HL-60/S4 treated with phorbol 12-myristate 13-acetate at 8.2 ng/mL for 4 days and 3 days (cell line): Measurements from ENCODE around the gene PCGF3.

Experiments
- in situ Hi-C: fragments of 300-500 bp; cut with MboI; formaldehyde crosslinking; loops from 2 replicates; pipeline ENCODE4 v1.15.0; 2022; ENCODE audit warnings: low sequenced_read_pairs

The PCGF3 gene

GRCh38 chr4:705278-706082 lies at the start of gene PCGF3:
PCGF3 (plus strand) TSS chr4:705832; CDS start chr4:733681, 27,849 bp downstream.
- in situ Hi-C loops, result no loop called here

GRCh38 chr4:656436-657337 lies 48.9 kb upstream of the PCGF3 start:
- in situ Hi-C loops, result no loop called here

- in situ Hi-C loops, result no loop called here
Observed at GRCh38 chr4:657338-657833, 48.2 kb upstream of the PCGF3 start.

GRCh38 chr4:657834-658667 lies 47.6 kb upstream of the PCGF3 start:
- in situ Hi-C loops, result no loop called here

GRCh38 chr4:658681-659667 lies 46.7 kb upstream of the PCGF3 start:
- in situ Hi-C loops, result no loop called here

- in situ Hi-C loops, result no loop called here
Observed at GRCh38 chr4:659851-660250, 45.8 kb upstream of the PCGF3 start.

GRCh38 chr4:660401-660800 lies 45.2 kb upstream of the PCGF3 start:
- in situ Hi-C loops, result no loop called here

GRCh38 chr4:661231-661630 lies 44.4 kb upstream of the PCGF3 start:
- in situ Hi-C loops, result no loop called here

GRCh38 chr4:661881-662761 lies 43.5 kb upstream of the PCGF3 start:
- in situ Hi-C loops, result no loop called here

GRCh38 chr4:663046-663437 lies 42.6 kb upstream of the PCGF3 start:
- in situ Hi-C loops, result no loop called here

GRCh38 chr4:663438-664428 lies 41.9 kb upstream of the PCGF3 start:
- in situ Hi-C loops, result no loop called here

- in situ Hi-C loops, result no loop called here
Observed at GRCh38 chr4:664713-665231, 40.9 kb upstream of the PCGF3 start.

GRCh38 chr4:665381-665750 lies 40.3 kb upstream of the PCGF3 start:
- in situ Hi-C loops, result no loop called here

GRCh38 chr4:665751-666435 lies 39.7 kb upstream of the PCGF3 start:
- in situ Hi-C loops, result no loop called here

GRCh38 chr4:666436-666810 lies 39.2 kb upstream of the PCGF3 start:
- in situ Hi-C loops, result no loop called here

GRCh38 chr4:666822-667544 lies 38.6 kb upstream of the PCGF3 start:
- in situ Hi-C loops, result no loop called here
